Measurements from ENCODE around the gene AHCY. TPM values are rescaled to one million over a fixed set of nuclear protein-coding genes. Genes with fewer than 3 reads are reported as not detected.

AHCY gene
- polyA plus RNA-seq, 1 donor from 2014 or later: 37.1 TPM

DNA sequence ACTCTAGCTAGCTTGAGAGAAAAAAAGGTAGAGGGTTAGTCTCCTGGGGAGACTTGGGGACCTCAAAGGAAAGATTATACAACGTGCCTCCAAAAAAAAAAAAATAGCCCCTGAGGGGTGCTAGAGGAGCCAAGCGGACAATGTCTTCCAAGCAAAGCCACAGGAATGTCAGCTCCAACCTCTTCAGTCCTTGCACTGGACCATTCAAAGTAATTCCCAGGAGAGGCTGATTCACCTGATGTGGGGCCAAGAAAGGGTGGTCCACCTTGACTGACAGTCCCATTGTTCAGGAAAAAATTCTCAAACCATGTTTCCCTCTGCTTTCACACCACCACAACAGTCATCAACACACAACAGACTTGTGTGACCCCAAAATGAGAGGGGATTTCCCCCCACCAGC, 31.2 kb downstream of the AHCY start:
- no peaks in the 10 kb centered on the region for H3K79me2 ChIP-seq (replicated peaks; ENCODE audit: insufficient read depth, low read length)
- H3K4me2 ChIP-seq (ENCODE audit: low read length): no peak overlapping the region
- no peaks in the 10 kb centered on the region for H3F3A ChIP-seq (ENCODE audit: insufficient read depth, low read length, poor library complexity, severe bottlenecking)
- no peaks in the 10 kb centered on the region for H3K9me3 ChIP-seq (ENCODE audit: low read length)
- H3K9me2 ChIP-seq (ENCODE audit: insufficient read depth, low read length): no peaks in the 10 kb centered on the region
- TF ChIP-seq EP300 (conservative IDR thresholded peaks at IDR 0.05; ENCODE audit: poor library complexity, severe bottlenecking): no peak
- TF ChIP-seq SMC3 (conservative IDR thresholded peaks at IDR 0.05; ENCODE audit: poor library complexity): no peak
- TF ChIP-seq RAD21 (conservative IDR thresholded peaks at IDR 0.05): no peak
- TF ChIP-seq, protein P1, sequence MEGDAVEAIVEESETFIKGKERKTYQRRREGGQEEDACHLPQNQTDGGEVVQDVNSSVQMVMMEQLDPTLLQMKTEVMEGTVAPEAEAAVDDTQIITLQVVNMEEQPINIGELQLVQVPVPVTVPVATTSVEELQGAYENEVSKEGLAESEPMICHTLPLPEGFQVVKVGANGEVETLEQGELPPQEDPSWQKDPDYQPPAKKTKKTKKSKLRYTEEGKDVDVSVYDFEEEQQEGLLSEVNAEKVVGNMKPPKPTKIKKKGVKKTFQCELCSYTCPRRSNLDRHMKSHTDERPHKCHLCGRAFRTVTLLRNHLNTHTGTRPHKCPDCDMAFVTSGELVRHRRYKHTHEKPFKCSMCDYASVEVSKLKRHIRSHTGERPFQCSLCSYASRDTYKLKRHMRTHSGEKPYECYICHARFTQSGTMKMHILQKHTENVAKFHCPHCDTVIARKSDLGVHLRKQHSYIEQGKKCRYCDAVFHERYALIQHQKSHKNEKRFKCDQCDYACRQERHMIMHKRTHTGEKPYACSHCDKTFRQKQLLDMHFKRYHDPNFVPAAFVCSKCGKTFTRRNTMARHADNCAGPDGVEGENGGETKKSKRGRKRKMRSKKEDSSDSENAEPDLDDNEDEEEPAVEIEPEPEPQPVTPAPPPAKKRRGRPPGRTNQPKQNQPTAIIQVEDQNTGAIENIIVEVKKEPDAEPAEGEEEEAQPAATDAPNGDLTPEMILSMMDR (IDR thresholded peaks at IDR 0.05; ENCODE audit: poor library complexity, severe bottlenecking): no peak
- TF ChIP-seq MXI1 (conservative IDR thresholded peaks at IDR 0.05; ENCODE audit: poor library complexity, severe bottlenecking): no peak
- no peak for TF ChIP-seq EZH2 (IDR thresholded peaks at IDR 0.05; ENCODE audit: borderline replicate concordance, insufficient read depth, low read length, poor library complexity, severe bottlenecking)
- TF ChIP-seq, protein P2, sequence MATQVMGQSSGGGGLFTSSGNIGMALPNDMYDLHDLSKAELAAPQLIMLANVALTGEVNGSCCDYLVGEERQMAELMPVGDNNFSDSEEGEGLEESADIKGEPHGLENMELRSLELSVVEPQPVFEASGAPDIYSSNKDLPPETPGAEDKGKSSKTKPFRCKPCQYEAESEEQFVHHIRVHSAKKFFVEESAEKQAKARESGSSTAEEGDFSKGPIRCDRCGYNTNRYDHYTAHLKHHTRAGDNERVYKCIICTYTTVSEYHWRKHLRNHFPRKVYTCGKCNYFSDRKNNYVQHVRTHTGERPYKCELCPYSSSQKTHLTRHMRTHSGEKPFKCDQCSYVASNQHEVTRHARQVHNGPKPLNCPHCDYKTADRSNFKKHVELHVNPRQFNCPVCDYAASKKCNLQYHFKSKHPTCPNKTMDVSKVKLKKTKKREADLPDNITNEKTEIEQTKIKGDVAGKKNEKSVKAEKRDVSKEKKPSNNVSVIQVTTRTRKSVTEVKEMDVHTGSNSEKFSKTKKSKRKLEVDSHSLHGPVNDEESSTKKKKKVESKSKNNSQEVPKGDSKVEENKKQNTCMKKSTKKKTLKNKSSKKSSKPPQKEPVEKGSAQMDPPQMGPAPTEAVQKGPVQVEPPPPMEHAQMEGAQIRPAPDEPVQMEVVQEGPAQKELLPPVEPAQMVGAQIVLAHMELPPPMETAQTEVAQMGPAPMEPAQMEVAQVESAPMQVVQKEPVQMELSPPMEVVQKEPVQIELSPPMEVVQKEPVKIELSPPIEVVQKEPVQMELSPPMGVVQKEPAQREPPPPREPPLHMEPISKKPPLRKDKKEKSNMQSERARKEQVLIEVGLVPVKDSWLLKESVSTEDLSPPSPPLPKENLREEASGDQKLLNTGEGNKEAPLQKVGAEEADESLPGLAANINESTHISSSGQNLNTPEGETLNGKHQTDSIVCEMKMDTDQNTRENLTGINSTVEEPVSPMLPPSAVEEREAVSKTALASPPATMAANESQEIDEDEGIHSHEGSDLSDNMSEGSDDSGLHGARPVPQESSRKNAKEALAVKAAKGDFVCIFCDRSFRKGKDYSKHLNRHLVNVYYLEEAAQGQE (IDR thresholded peaks at IDR 0.05; ENCODE audit: borderline replicate concordance): no peak
- no peak for TF ChIP-seq POLR2AphosphoS5 (IDR thresholded peaks at IDR 0.05)
- TF ChIP-seq TAF1 (IDR thresholded peaks at IDR 0.05; ENCODE audit: low read depth): no peak
- H4K20me1 ChIP-seq (ENCODE audit: insufficient read depth): no peaks in the 10 kb centered on the region
- H3K27ac ChIP-seq (ENCODE audit: low read length): no peak overlapping the region
- H3K4me3 ChIP-seq (ENCODE audit: low read length): no peak overlapping the region
- no peak overlapping the region for H2AFZ ChIP-seq (ENCODE audit: low read depth, low read length)
- no peaks in the 10 kb centered on the region for H3K27me3 ChIP-seq (ENCODE audit: insufficient read depth, low read depth, low read length)
- H3K9ac ChIP-seq (ENCODE audit: low read length): no peak overlapping the region
- no peaks in the 10 kb centered on the region for H3K36me3 ChIP-seq (ENCODE audit: insufficient read depth, low read length)

DNA sequence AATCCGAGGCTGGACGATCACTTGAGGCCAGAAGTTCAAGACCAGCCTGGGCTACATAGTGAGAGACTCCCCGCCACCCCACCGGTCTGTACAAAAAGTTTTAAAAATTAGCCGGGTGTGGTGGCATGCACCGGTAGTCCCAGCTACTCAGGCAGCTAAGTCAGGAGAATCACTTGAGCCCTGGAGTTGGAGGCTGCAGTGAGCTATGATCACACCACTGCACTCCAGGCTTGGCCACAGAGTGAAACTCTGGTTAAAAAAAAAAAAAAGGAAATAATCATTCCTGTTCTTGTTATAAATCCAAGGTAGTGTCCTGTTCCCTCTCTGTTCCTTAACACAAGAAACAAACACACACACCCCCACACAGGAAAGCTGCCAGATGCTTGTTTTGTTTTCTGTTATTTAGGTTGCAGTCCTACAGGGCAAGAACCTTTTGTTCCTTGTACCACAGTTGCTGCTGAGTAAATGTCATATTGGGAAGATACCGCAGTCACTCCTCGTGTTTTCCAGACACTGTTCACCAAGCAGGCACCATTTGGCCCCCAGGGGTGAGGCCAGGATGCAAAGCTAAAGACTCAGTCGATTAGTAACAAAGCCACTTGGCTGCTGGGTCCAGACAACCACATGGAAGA, 33.0 kb downstream of the AHCY start:
- H3K27ac ChIP-seq (ENCODE audit: low read length): no peak overlapping the region
- no peaks in the 10 kb centered on the region for H4K20me1 ChIP-seq (ENCODE audit: insufficient read depth)
- TF ChIP-seq EP300 (conservative IDR thresholded peaks at IDR 0.05; ENCODE audit: poor library complexity, severe bottlenecking): no peak
- no peak for TF ChIP-seq POLR2AphosphoS5 (IDR thresholded peaks at IDR 0.05)
- no peak for TF ChIP-seq MXI1 (conservative IDR thresholded peaks at IDR 0.05; ENCODE audit: poor library complexity, severe bottlenecking)
- no peak for TF ChIP-seq EZH2 (IDR thresholded peaks at IDR 0.05; ENCODE audit: borderline replicate concordance, insufficient read depth, low read length, poor library complexity, severe bottlenecking)
- TF ChIP-seq TAF1 (IDR thresholded peaks at IDR 0.05; ENCODE audit: low read depth): no peak

More for the DNA sequence above, 33.0 kb downstream of the AHCY start:
- no peak overlapping the region for H3K9ac ChIP-seq (ENCODE audit: low read length)
- no peaks in the 10 kb centered on the region for H3K9me3 ChIP-seq (ENCODE audit: low read length)
- H3K79me2 ChIP-seq (replicated peaks; ENCODE audit: insufficient read depth, low read length): no peaks in the 10 kb centered on the region
- no peak overlapping the region for H3K4me3 ChIP-seq (ENCODE audit: low read length)
- H3K36me3 ChIP-seq (ENCODE audit: insufficient read depth, low read length): no peaks in the 10 kb centered on the region
- no peaks in the 10 kb centered on the region for H3K9me2 ChIP-seq (ENCODE audit: insufficient read depth, low read length)
- H3F3A ChIP-seq (ENCODE audit: insufficient read depth, low read length, poor library complexity, severe bottlenecking): no peaks in the 10 kb centered on the region
- H3K27me3 ChIP-seq (ENCODE audit: insufficient read depth, low read depth, low read length): no peaks in the 10 kb centered on the region
- H2AFZ ChIP-seq (ENCODE audit: low read depth, low read length): no peak overlapping the region
- H3K4me2 ChIP-seq (ENCODE audit: low read length): no peak overlapping the region
